Keratinocyte (primary cell): Measurements from ENCODE around the gene TRIM14. TPM values are rescaled to one million over a fixed set of nuclear protein-coding genes. Genes with fewer than 3 reads are reported as not detected.

Experiments
- DNase-seq: peaks from one replicate; pipeline ENCODE4 v3.0.0-alpha.2; 2011; ENCODE audit warnings: low read depth, missing footprints, low spot score
- FAIRE-seq: peaks from 2 replicates; lab custom pipeline; 2011; peaks lifted over from hg19 to GRCh38; lab: Jason Lieb, UNC
- H2AFZ ChIP-seq: 2 replicates; pipeline ENCODE4 v1.6.0; 2012; ENCODE audit warnings: low read length, control low read depth, inconsistent platforms; ENCODE audit not compliant: control insufficient read depth
- H3K27ac ChIP-seq: 2 replicates; pipeline ENCODE4 v1.5.1; 2011; ENCODE audit warnings: low read length; ENCODE audit not compliant: control insufficient read depth, insufficient read depth
- H3K27me3 ChIP-seq: 3 replicates; pipeline ENCODE4 v1.6.0; 2011; ENCODE audit warnings: low read length; ENCODE audit not compliant: control insufficient read depth, insufficient read depth; ENCODE audit errors: extremely low read depth
- H3K36me3 ChIP-seq, 2 experiments: 2 replicates in 1 of 2; 3 replicates in 1 of 2; pipeline ENCODE4 v1.5.1; 2011; ENCODE audit warnings: low read length in 2 of 2, mild to moderate bottlenecking in 1 of 2; ENCODE audit not compliant: control insufficient read depth in 2 of 2, insufficient read depth in 2 of 2; ENCODE audit errors: extremely low read depth in 1 of 2
- H3K4me1 ChIP-seq: 3 replicates; pipeline ENCODE4 v1.5.1; 2011; ENCODE audit warnings: low read length; ENCODE audit not compliant: control insufficient read depth, insufficient read depth; ENCODE audit errors: extremely low read depth
- H3K4me2 ChIP-seq: 3 replicates; pipeline ENCODE4 v1.6.0; 2011; ENCODE audit warnings: low read depth, low read length; ENCODE audit not compliant: control insufficient read depth, insufficient read depth; ENCODE audit errors: extremely low read depth
- H3K4me3 ChIP-seq, 3 experiments: fragments of 200-600 bp in 1 of 3; sonication (generic) in 1 of 3; 2 replicates in 2 of 3; 3 replicates in 1 of 3; pipeline ENCODE4 v1.5.1; 2011 to 2016; ENCODE audit warnings: low read length in 3 of 3, mild to moderate bottlenecking in 3 of 3, control low read depth in 2 of 3, inconsistent platforms in 1 of 3, low read depth in 1 of 3, mixed read lengths in 1 of 3, mixed run types in 1 of 3, moderate library complexity in 1 of 3; ENCODE audit not compliant: control insufficient read depth in 2 of 3, insufficient read depth in 2 of 3; ENCODE audit errors: extremely low read depth in 1 of 3
- H3K79me2 ChIP-seq: 2 replicates; pipeline ENCODE4 v1.6.0; 2012; ENCODE audit warnings: low read length; ENCODE audit not compliant: control insufficient read depth, insufficient read depth
- H3K9ac ChIP-seq: 3 replicates; pipeline ENCODE4 v1.6.0; 2011; ENCODE audit warnings: low read length; ENCODE audit not compliant: control insufficient read depth, insufficient read depth; ENCODE audit errors: extremely low read depth
- H3K9me1 ChIP-seq: 3 replicates; pipeline ENCODE4 v1.6.0; 2011; ENCODE audit warnings: low read length; ENCODE audit not compliant: control insufficient read depth, insufficient read depth; ENCODE audit errors: extremely low read depth
- H3K9me3 ChIP-seq: 2 replicates; pipeline ENCODE4 v1.5.1; 2012; ENCODE audit warnings: low read depth, low read length; ENCODE audit not compliant: control insufficient read depth
- H4K20me1 ChIP-seq: 3 replicates; pipeline ENCODE4 v1.6.0; 2011; ENCODE audit warnings: low read length; ENCODE audit not compliant: control insufficient read depth, insufficient read depth; ENCODE audit errors: extremely low read depth
- EZH2 ChIP-seq: IDR thresholded peaks from one replicate; pipeline ENCODE4 v1.6.1; 2012; ENCODE audit warnings: inconsistent platforms, mild to moderate bottlenecking, low read length, moderate library complexity
- dilution Hi-C: fragments of 300-500 bp; cut with MboI; formaldehyde crosslinking; loops from one replicate; pipeline ENCODE4 v1.7.0; 2020; ENCODE audit warnings: low sequenced_read_pairs; ENCODE audit not compliant: extremely low pct_ligation_motif_present
- polyA plus RNA-seq, 5 experiments: library from polyadenylated mRNA; depleted of rRNA in 3 of 5; stranded (reverse) in 3 of 5; stranded (forward) in 1 of 5; unstranded in 1 of 5; fragments of >200 nt; gene quantifications; 1 replicate in 1 of 5; 2 replicates in 3 of 5; 3 replicates in 1 of 5; pipeline versions ENCODE4 v1.2.1 to v1.2.3, GENCODE V29; 2011 to 2012; ENCODE audit warnings: missing spikeins in 2 of 5, low read depth in 1 of 5, low replicate concordance in 1 of 5
- TF ChIP-seq, protein P1 (sequence below), 3 experiments: IDR thresholded peaks in 1 of 3; conservative IDR thresholded peaks in 1 of 3; optimal IDR thresholded peaks in 1 of 3; 2 replicates in 2 of 3; 3 replicates in 1 of 3; pipeline versions ENCODE3 to v1.5.1; 2011; ENCODE audit warnings: low read length in 3 of 3, mild to moderate bottlenecking in 3 of 3, moderate library complexity in 2 of 3, control low read depth in 1 of 3, inconsistent platforms in 1 of 3; ENCODE audit not compliant: insufficient read depth in 2 of 3; ENCODE audit errors: extremely low read depth in 1 of 3

Gene TRIM14
- polyA plus RNA-seq, 1 donor (not counting 4 experiments of a cell fraction or from before 2014, with no cell fraction given) = 22.1 TPM

DNA sequence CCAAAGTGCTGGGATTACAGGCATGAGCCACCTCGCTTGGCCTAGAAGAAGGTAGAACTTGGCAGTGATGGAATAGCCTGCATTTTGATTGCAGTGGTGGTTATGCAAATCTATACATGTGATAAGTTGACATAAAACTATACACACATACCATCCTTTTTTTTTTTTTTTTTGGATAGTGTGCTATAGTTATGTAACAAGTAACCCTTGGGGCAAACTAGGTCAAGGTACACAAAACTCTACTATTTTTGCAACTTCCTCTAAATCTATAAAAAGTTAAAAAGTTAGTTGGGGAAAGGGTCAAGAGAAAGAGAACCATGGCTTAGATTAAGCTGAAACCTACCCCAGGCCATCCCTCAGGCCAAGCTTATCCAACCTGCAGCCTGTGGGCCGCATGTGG lies 11.1 kb downstream of the TRIM14 start:
- peaks cover 13% of the 10 kb centered on the region for H3K79me2 ChIP-seq
- no peak for TF ChIP-seq EZH2
- H2AFZ ChIP-seq = no peak overlapping the region
- peaks cover 11 to 15% of the 10 kb centered on the region in 2 experiments for H3K36me3 ChIP-seq
- no peaks in the 10 kb centered on the region for H3K9me3 ChIP-seq
- no peak overlapping the region for H3K27ac ChIP-seq
- no peaks in the 10 kb centered on the region for H4K20me1 ChIP-seq
- no peaks in the 10 kb centered on the region for H3K4me1 ChIP-seq
- no peak overlapping the region for H3K4me3 ChIP-seq
- dilution Hi-C loops = no loop called here
- H3K9ac ChIP-seq = no peak overlapping the region
- FAIRE-seq = no peak
- H3K9me1 ChIP-seq = no peaks in the 10 kb centered on the region
- H3K4me2 ChIP-seq = no peak overlapping the region
- H3K27me3 ChIP-seq = no peaks in the 10 kb centered on the region
- DNase-seq = no peak

DNA sequence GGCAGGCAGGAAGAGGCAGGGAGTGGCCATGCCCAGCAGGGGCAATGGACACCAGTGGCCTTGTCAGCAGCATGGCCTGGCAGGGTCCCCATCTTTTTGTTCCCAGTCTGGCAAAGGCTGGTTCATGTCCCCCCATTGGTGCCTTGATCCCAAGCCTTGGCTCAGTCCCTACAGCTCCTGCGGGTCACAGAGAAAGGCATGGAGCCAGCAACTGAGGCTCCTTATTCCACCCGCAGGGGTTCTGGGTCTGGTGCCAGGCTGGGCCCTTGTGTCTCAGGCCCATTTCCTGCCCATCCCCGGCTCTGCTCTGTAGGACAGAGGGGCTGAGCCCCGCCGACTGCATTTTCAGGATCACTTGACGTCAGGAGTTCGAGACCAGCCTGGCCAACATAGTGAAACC lies 14.0 kb downstream of the TRIM14 start:
- Histone ChIP-seq H3K9ac (no peak overlapping the region), H3K9me3 (no peaks in the 10 kb centered on the region), H3K4me1 (peaks cover 11% of the 10 kb centered on the region), H4K20me1 (no peaks in the 10 kb centered on the region), H3K4me3 (no peak overlapping the region), H3K27ac (no peak overlapping the region), H2AFZ (no peak overlapping the region), H3K9me1 (no peaks in the 10 kb centered on the region), H3K4me2 (no peak overlapping the region), H3K27me3 (no peaks in the 10 kb centered on the region), H3K79me2 (peaks cover 21% of the 10 kb centered on the region), H3K36me3 (peaks cover 7 to 12% of the 10 kb centered on the region in 2 experiments)
- TF ChIP-seq, protein P1, sequence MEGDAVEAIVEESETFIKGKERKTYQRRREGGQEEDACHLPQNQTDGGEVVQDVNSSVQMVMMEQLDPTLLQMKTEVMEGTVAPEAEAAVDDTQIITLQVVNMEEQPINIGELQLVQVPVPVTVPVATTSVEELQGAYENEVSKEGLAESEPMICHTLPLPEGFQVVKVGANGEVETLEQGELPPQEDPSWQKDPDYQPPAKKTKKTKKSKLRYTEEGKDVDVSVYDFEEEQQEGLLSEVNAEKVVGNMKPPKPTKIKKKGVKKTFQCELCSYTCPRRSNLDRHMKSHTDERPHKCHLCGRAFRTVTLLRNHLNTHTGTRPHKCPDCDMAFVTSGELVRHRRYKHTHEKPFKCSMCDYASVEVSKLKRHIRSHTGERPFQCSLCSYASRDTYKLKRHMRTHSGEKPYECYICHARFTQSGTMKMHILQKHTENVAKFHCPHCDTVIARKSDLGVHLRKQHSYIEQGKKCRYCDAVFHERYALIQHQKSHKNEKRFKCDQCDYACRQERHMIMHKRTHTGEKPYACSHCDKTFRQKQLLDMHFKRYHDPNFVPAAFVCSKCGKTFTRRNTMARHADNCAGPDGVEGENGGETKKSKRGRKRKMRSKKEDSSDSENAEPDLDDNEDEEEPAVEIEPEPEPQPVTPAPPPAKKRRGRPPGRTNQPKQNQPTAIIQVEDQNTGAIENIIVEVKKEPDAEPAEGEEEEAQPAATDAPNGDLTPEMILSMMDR (optimal IDR thresholded peaks at IDR 0.05 in 1 of 3, IDR thresholded peaks at IDR 0.05 in 1 of 3, conservative IDR thresholded peaks at IDR 0.05 in 1 of 3; ENCODE audit: extremely low read depth in 1 of 3, insufficient read depth in 2 of 3, low read length in 3 of 3) = no peak
- TF ChIP-seq EZH2 = no peak
- DNase-seq (no peak), FAIRE-seq (no peak)
- dilution Hi-C loops = no loop called here

DNA sequence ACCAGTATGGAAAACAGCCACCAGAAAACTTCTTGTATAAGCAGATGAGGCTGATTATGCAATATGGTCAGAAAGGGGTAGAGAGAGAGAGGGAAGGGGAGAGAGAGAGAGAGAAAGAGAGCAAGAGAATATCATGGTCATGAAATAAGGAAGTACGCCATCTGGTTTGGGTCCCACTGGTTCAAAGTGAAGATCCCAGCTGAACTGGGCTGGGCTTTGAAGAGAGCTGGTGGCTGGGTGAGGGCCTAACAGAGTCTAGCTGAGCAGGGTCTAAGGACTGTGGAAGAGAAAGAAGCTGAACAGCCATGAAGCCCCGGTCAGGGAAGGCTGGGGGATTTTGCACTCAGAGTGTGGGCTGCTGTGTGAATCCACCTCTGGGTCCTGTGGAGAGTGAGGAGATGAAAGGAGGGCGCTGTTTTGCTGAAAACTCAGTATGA lies 14.6 kb downstream of the TRIM14 start:
- no peak for TF ChIP-seq EZH2
- TF ChIP-seq, protein P1 (optimal IDR thresholded peaks at IDR 0.05 in 1 of 3, IDR thresholded peaks at IDR 0.05 in 1 of 3, conservative IDR thresholded peaks at IDR 0.05 in 1 of 3; ENCODE audit: extremely low read depth in 1 of 3, insufficient read depth in 2 of 3, low read length in 3 of 3) = no peak
- Histone ChIP-seq H3K4me2 (no peak overlapping the region), H3K79me2 (peaks cover 21% of the 10 kb centered on the region), H4K20me1 (no peaks in the 10 kb centered on the region), H3K4me1 (peaks cover 16% of the 10 kb centered on the region), H3K36me3 (peaks cover 5 to 9% of the 10 kb centered on the region in 2 experiments), H3K9me1 (peaks cover 2% of the 10 kb centered on the region), H3K27ac (no peak overlapping the region), H3K9ac (no peak overlapping the region), H2AFZ (no peak overlapping the region), H3K27me3 (no peaks in the 10 kb centered on the region), H3K4me3 (no peak overlapping the region), H3K9me3 (no peaks in the 10 kb centered on the region)
- no peak for FAIRE-seq
- no peak for DNase-seq
- dilution Hi-C loops = no loop called here
